GM21381 (cell line): ENCODE data around the gene NFATC2.
"Not testable (repeated sequence)": the region's sequence is repeated elsewhere in the genome, so short reads cannot be mapped to it uniquely, and the experiment has no call there.

Source experiments
- ATAC-seq: cut with Tn5 transposase; IDR thresholded peaks from one replicate; pipeline ENCODE4 v1.9.1; 2021; ENCODE audit warnings: mild to moderate bottlenecking, moderate library complexity; ENCODE audit not compliant: unreplicated experiment

Gene NFATC2

GRCh38 chr20:51569815-51570738, 27.6 kb upstream of the NFATC2 start:
- no peak for ATAC-seq

- not testable (repeated sequence) for ATAC-seq
Observed at GRCh38 chr20:51568533-51568932, 26.0 kb upstream of the NFATC2 start.

- ATAC-seq = no peak
Observed at GRCh38 chr20:51567622-51568021, 25.1 kb upstream of the NFATC2 start.

GRCh38 chr20:51566594-51566993, 24.1 kb upstream of the NFATC2 start:
- ATAC-seq = no peak

GRCh38 chr20:51565298-51566144, 23.0 kb upstream of the NFATC2 start:
- ATAC-seq = no peak

- ATAC-seq = no peak
Observed at GRCh38 chr20:51563486-51564332, 21.2 kb upstream of the NFATC2 start.

- ATAC-seq = no peak
Observed at GRCh38 chr20:51563174-51563485, 20.6 kb upstream of the NFATC2 start.

GRCh38 chr20:51562332-51563173, 20.0 kb upstream of the NFATC2 start:
- no peak for ATAC-seq

- ATAC-seq = no peak
Observed at GRCh38 chr20:51562027-51562331, 19.5 kb upstream of the NFATC2 start.

- ATAC-seq = no peak
Observed at GRCh38 chr20:51560550-51561307, 18.2 kb upstream of the NFATC2 start.

- no peak for ATAC-seq
Observed at GRCh38 chr20:51560042-51560441, 17.5 kb upstream of the NFATC2 start.

- no peak for ATAC-seq
Observed at GRCh38 chr20:51554538-51555165, 12.1 kb upstream of the NFATC2 start.

- ATAC-seq = no peak
Observed at GRCh38 chr20:51553897-51554486, 11.5 kb upstream of the NFATC2 start.

GRCh38 chr20:51551186-51551585, 8.7 kb upstream of the NFATC2 start:
- no peak for ATAC-seq

GRCh38 chr20:51549474-51549873, 7.0 kb upstream of the NFATC2 start:
- no peak for ATAC-seq

- no peak for ATAC-seq
Observed at GRCh38 chr20:51547951-51548350, 5.4 kb upstream of the NFATC2 start.

- ATAC-seq = no peak
Observed at GRCh38 chr20:51545515-51545914, 3.0 kb upstream of the NFATC2 start.

GRCh38 chr20:51543422-51543788, 886 bp upstream of the NFATC2 start:
- no peak for ATAC-seq

GRCh38 chr20:51542033-51542570, 417 bp downstream of the NFATC2 start:
- peak; percentile 34 for ATAC-seq
